Mammary epithelial cell (primary cell): ENCODE measurements around the gene CCNL1.

Experiments used
- CTCF ChIP-seq, 2 donors: IDR thresholded peaks in 1 of 2; conservative IDR thresholded peaks in 1 of 2; 2 replicates each; pipeline ENCODE4 v1.5.1; 2011 to 2012; ENCODE audit warnings: inconsistent platforms in 2 of 2, low read length in 2 of 2, mild to moderate bottlenecking in 2 of 2, control low read depth in 1 of 2, low read depth in 1 of 2; ENCODE audit not compliant: insufficient read depth in 1 of 2; ENCODE audit errors: extremely low read depth in 1 of 2
- EZH2 ChIP-seq: IDR thresholded peaks from 2 replicates; pipeline ENCODE4 v1.6.1; 2012; ENCODE audit warnings: low read length, inconsistent platforms, borderline replicate concordance

DNA sequence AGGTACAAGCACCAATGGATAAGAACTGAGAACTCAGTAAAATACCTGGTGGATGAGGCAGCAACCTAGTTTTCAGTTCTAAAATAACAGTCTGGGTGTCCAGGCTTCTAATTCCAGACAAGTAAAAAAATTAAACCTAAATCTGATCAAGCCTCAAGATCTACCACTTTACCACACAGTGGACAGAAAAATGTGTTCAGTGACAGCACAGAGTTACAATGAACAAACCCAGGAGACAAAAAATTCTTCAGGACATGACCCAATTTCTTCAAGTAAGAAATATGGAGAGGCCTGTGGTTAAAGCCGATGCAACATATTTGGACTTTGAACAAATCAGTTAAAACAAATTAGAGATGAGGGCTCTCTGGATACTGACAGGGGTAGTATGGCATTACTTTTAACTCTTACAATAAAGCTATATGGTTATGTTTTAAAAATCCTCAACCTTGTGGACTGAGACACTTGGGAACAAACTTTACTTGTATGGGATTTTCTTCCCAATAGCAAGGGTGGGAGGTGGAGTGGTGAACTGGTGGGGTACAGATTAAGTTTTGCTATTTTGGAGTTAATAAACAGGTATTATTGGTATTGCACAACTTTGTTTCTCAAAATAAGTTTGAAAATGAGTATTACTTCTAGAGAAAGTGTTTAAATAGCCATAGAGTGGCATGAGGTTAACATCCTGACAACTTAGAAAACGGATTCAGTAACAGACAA is 14.2 kb downstream of the CCNL1 start:
- TF ChIP-seq CTCF (conservative IDR thresholded peaks at IDR 0.05 in 1 of 2, IDR thresholded peaks at IDR 0.05 in 1 of 2; ENCODE audit: extremely low read depth in 1 of 2, insufficient read depth in 1 of 2, low read depth in 1 of 2, low read length in 2 of 2) (no peak), EZH2 (no peak)
